GM18907 (cell line): Measurements from ENCODE around the gene KDM3A.

Experiments
- ATAC-seq: cut with Tn5 transposase; IDR thresholded peaks from one replicate; pipeline ENCODE4 v1.9.1; 2021; ENCODE audit warnings: mild to moderate bottlenecking, moderate library complexity; ENCODE audit not compliant: unreplicated experiment

The KDM3A gene

DNA sequence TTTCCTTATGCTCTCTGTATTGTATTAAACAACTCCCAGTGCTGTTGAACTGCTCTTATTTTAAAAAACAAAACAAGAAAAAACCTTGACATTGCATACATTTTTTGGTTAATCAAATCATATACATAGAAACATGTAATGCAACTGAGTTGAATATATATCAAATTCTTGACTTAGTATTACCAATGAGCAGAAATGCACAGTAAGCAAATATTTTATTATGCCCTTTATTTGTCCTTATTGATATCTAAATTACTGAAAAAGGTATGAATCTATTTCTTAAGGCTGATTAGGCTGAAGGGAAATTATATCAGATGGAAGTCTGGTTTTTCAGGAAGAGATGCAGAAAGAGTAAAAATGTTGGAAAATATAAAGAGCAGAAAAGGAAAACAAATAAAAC lies 6.9 kb upstream of the KDM3A start:
- ATAC-seq, result no peak

DNA sequence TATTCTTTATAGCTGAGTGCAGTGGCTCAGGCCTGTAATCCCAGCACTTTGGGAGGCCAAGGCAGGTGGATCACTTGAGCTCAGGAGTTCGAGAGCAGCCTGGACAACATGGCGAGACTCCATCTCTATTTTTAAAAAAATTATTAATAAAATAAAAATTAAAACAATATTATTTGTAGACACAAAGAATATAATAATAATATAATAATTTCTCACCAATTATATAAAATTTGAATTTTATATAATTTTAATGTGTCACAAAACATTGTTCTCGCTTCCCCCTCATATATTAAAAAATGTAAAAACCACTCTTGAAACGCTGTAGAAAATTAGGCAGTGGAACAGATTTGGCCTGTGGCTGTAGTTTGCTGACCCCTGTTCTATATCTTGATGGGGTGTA lies 5.6 kb upstream of the KDM3A start:
- no peak for ATAC-seq

DNA sequence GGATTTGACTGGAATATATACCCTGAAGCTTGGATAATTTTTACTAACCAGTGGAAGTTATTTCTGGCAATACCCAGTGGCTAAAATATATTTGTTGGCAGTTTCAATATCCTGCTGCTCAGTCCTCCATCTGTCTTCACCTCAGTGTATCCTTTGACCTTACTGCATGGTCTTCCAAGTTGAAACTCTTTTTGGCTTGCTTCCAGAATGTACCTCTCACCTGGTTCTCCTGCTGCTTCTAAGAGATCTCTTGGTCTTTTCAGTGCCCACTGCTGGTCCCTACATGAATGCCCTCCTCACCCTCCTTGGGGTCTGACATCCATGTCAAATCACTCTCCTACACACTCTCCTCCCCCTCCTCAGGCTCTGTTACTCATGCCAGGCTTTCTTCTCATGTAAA lies 4.8 kb upstream of the KDM3A start:
- no peak for ATAC-seq

DNA sequence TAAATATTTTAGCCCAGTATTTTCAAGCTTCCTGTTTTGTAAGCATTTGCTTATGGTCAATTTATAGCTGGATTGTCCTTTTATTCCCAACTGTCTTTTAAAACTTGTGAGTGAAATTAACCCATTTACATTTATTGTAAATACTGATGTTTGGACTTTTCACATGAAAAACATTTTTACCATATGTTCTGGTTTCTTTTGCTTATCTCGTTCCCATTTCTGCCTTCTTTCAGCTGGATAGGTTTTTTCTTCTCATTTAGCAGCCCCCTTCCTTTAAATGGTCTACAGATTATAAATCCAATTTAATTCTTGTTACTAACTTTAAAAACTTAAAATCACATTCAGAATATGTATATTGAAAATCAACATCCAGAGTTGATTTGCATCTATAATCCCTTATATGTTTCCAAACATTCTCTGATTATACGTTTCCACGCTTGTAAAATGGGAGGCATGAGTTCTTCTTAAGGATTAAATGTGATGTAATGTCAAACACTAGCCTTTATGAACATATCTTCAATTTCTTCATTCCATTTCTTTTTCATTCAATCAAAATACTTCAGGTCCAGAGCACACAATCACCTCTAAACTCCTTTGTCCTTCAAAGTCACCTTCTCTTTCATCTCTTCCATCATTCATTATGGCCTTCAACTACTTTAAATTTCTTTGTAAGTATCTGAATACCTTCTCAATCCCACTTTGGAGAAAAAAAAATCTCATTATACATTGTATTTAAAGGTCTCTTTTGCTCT lies 1.1 kb upstream of the KDM3A start:
- no peak for ATAC-seq

DNA sequence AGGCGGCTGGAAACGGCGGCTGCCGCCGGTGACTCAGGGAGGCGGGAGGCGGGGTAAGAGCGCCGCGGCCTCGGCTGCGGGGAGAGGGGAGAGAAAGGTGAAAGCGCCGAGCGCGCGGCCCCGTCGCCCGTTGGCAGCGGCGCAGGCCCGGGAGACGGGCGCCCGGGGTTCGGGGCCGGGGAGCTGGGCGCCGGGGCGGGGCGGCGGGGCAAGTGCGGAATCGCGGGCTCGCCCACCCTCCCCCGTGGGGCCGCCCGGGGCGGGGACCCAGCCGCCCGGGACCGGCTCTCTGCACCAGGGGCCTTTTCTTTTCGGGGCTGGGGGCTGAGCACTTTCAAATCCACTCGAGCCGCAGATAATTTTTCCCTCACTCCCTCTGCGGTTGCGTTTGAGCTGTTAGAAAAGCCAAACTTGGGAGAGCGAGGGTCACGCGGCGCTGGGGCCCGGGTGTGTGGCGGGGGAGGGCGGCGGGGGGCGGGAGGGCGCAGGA lies 266 bp downstream of the KDM3A start:
- no peak for ATAC-seq

DNA sequence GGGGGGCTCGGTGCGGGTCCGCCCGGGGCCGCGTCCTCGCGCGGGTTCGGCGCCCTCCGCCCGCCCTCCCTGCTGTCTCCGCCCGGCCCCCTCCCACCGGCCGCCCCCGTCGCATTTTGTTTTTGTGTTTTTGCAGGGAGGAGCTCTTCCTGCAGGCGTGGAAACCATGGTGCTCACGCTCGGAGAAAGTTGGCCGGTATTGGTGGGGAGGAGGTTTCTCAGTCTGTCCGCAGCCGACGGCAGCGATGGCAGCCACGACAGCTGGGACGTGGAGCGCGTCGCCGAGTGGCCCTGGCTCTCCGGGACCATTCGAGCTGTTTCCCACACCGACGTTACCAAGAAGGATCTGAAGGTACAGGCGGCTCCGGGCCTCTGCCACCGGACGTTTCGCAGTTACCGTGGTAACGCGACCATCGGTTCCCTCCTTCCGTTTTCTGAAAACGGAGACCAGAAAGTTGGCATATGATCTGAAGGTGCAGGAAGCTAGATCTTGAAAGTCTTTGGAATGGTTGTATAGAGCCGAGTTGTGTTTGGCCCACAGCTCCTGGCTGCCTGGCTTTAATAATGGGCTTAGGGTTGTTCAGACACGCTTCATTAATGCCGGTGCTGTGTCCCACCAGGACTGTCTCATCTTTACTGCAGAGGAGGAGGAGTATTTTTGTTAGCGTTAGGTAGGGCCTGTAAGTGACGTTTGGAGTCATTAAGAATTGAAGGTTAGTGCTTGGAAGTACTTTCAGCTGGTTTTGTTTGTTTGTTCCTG lies 891 bp downstream of the KDM3A start:
- peak; percentile 31 for ATAC-seq

DNA sequence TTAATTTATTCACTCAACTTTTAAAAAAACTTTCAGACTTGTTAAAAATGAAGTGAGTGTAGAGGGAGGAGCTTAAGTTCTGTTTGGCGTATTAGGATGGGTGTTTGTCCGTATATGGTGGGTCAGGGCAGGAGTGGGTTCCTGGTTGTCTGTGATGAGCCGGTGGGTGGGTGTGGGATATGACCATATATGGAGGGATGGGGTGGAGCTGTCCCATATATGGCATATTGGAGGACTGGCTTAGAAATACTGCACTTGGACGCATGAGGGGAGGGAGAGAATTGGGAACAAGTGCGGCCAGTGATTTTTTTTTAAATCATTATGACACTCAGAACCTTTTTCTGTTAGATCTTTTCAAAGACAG lies 1.5 kb downstream of the KDM3A start:
- peak; percentile 73 for ATAC-seq

DNA sequence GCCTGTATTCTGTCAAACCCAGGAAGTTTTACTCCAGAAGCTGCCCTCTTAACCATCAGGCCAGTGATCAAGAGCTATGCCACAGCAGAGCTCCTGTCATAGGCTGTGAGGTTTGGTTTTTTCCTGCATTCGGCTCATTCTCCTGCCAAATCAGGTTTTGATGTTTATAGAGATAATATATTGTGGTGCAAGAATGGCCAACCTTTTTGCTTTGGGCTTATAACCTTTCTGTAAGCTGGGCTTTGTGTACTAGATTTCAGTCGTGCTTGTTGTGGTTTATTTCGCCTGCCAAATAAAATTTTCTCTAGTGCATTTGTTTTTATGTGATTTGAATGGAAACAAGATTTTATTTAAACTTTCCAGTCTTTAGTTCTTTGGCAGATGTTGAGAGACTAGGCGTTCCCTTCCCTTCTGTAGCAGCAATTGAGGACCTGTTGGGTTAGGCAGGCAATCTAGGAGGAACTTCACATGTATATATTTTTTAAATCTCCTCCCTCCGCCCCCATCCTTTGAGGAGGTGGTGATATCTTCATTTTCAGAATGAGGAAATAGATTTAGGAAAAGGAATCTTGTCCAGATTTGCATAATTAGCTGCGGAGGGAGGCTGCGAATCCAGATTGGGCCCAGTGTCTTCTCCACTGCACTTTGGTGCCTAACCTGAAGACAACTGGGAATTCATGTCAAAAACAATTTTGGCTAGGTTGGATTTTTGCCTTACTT lies 2.6 kb downstream of the KDM3A start:
- no peak for ATAC-seq

DNA sequence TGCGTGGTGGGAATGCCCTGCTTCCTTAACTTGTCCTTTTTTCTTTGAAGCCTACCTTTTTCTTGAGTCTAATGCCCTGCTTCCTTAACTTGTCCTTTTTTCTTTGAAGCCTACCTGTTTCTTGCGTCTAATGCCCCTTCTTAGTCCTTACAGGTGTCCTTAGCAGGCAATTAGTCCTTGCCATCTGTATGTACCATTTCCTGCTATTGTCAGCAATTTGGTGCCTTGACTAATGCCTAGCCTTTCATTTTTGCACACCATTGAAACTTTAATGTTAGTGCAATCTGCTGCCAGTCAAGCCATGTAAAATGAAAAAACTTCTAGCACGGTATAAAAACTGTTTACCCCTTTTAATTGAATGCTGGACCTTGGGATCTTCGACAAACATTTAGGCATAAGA lies 4.3 kb downstream of the KDM3A start:
- ATAC-seq, result no peak

DNA sequence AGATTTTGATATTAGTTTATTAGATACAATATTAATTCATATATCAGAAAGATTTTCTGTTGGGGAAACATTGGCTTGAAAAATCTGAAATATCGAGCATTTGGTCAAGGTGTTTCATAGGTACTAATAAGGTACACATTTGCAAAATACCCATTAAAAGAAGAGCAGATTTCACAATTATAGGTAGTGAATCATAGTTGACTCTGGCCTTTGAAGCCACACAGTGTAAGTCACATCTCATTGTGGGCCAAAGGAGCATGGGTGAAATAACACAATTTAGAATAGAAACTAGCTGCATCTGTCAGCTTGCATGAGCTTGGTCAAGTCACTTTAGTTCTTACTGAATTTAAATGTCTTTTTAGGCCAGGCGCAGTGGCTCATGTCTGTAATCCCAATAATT lies 4.9 kb downstream of the KDM3A start:
- ATAC-seq, result no peak

DNA sequence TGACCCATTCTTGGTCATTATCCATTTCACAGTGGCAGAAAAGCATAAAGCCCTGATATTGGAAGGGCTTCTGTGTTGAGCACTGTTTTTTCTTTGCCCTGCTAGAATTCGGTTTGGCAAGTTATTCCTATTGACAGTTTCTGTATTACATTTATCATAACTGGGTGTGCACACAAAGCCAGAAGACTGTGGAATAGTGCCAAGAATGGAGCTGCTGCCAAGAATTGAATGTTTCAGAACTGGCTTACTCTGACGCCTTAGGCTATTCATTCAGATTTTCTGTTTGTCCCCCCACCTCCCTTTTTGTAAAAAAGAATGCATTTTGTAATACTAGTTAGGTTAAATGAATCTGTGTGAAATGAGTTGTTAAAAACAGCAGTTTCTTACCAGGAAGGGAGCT lies 12.7 kb downstream of the KDM3A start:
- no peak for ATAC-seq

DNA sequence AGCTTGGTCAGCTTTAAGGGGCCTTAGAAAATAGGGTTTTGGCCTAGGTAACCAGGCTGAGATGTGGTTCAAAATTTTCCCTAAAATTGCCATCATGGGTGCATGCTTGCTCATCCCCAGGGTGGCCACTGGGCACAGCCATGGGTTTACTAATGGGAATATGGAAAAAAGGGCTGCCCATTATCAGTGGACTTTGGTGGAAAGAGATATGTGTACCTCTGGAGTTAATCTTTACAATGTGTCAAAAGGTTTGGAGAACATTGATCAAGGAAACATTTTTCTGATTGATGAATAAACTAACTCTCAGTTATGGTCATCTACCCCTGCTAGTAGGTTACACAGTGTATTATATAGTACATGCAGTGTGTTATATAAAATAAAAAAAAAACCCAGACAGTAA lies 13.1 kb downstream of the KDM3A start:
- ATAC-seq, result no peak

DNA sequence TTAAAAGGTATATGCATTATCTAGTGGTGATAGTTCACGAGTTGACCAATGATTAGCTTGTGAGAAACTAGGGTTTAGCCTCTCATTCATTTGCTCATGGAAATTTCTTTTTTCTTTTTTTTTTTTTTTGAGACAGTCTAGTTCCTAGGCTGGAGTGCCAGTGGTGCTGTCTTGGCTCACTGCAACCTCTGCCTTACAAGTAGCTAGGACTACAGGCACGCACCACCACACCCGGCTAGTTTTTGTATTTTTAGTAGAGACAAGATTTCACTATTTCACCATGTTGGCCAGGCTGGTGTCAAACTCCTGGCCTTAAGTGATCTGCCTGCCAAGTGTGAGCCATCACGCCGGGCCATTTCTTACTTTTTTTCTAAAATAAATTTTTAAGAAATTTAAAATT lies 14.0 kb downstream of the KDM3A start:
- no peak for ATAC-seq

DNA sequence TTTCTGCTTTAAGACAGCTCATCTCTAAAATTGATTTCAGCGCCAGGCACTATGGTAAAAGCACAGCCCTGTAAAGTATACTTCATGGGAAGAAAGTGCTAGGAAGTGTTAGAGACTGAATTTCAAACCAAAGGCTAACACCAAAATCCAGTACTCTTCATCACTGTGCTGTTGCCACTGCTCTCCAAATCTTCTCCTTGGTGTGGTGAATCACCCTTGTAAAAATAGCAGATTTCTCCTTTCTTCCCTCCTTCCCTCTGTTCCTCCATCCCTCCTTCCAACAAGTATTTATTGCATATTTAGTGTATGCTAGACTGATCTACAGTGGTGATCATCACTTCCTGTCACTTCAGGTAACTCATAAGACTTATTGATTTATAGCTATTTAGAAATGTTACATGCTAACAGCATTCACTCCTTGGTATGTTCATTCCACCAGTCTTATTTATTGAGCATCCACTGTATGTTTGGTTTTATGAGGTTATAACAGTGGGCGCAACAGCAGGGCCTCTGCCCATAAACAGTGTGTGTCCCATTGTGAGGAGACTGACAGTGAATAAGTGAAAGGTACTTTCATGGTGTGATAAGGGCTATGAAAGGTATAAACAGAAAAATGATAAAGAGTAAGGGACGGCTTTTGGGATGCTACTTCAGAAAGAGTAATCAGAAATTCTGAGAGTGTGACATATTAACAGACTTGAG lies 20.0 kb downstream of the KDM3A start:
- ATAC-seq, result no peak

DNA sequence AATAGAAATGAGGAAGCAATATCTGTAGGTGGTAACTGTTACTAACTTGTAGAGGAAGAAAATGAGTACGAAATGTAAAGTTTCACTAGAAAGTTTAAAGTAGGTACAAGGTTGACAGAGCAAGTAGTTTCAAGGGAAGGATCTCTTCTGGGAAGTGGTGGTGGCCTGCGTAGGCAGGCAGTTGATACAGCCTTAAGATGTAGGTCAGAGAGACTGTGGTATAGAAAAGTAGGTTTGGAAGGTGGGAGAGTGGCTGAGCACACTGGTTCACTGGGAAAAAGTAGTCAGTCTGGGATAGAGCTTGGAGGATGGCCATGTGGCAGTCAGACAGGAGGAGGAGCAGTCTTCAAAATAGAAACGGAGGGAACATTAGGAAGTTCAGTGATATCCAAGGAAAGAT lies 23.5 kb downstream of the KDM3A start:
- no peak for ATAC-seq

DNA sequence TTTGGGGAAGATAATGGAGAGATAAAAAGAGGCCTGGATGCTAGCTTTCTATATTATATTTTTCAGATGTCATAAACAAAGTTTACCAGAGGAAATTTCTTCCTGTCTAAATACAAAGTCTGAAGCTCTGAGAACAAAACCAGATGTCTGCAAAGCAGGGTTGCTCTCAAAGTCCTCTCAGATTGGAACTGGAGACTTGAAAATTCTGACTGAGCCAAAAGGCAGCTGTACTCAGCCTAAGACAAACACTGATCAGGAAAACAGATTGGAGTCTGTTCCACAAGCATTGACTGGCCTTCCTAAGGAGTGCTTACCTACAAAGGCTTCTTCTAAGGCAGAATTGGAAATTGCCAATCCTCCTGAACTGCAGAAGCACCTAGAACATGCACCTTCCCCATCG lies 25.1 kb downstream of the KDM3A start:
- no peak for ATAC-seq

DNA sequence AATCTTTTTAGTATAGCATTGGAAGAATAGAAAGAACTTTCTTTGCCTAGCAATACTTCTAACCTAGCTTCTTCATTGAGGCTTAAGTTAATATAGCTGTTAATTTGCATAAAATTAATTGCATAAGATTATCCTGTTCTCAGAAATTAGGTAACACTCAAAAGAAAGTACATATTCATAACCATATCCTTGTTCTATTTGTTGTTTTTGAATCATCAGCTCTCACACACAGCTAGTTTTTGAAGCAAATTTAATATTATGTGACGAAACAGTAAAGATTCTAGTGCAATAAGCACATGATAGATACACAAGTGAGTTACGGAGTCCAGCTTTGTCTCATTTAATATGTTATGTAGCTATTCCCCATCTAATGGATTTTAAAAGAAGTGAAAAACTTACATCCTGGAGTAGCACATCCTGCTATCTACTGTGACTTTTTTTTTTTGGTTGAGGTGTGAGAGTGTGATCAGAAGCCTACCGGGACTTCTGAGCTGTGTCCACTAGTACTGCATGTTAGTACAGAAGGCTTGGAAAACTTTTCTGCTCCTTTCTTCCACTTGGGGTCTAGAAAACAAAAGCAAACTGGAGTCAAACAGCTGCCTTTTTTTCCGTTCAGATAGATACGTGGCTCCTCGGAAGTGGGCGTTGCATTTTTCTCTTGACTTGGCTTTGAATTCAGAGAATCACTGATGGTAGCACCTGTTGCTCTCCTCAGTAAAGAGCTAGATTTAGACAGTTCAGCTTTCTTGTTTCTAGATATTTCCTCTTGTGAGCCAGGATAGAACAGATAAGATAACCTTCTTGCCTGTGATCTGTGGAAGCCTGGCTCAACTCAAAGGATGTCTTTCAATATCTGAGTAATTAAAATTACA lies 27.2 kb downstream of the KDM3A start:
- ATAC-seq, result no peak

DNA sequence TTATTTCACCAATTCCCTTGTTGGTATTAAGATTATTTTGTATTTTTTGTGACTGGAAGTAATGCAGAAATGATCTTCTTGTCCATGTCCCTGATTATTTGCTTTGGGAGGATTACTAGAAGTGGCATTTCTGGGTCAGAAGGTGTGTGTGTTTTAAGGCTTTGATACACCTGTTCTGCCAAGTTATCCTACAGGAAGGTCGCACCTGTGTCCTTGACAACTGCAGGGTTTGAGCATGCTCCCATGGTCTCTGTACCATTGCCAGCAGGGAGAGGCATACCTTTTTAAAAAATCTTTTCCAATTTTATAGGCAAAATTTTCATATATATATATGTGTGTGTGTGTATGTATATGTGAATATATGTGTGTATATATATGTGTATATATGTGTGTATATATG lies 29.7 kb downstream of the KDM3A start:
- ATAC-seq, result no peak

DNA sequence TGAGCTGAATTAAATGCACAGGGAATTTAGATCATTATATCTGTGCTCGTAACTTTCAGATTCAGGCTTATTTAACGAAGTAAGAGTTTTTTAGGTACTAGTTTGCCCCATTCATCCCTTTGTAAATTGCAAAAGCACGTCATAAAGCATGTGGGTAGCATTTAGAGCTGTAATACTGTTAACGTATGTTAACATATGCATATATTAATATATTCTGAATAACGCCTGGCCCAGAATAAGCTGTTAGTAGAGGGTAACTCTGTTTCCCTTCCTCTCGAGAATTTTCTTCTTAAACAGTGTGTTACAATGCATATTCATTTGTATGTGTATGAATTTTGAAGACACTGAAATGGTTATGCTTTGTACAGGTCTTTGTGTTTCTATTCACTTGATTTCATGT lies 30.5 kb downstream of the KDM3A start:
- no peak for ATAC-seq

DNA sequence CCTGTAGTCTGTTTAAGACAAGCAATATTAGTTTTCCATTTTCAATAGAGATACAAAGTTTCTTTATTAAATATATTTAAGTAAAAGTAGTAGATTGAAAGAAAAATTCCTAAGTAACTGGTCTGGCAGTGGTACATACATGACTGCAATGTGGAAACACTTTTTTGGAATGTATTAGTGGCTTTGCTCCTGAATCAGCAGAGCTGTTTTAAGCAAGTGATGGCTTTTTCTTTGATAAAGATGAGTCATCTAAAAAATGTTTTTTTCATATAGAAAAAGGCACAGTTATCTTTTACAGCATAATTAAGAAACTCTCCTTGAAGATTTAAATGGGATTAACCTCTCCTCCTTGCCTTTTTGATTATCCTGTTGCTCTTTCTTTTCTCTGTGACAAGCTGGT lies 34.9 kb downstream of the KDM3A start:
- no peak for ATAC-seq
